22Rv1 (cell line): Measurements from ENCODE around the gene POLR3H.

Experiments used
- ZFX ChIP-seq: fragments of 450-650 bp; IDR thresholded peaks from 2 replicates; pipeline ENCODE4 v1.6.1; 2017; ENCODE audit warnings: antibody characterized with exemption, borderline replicate concordance
- TF ChIP-seq, protein P1 (sequence below): fragments of 450-650 bp; IDR thresholded peaks from 2 replicates; pipeline ENCODE4 v1.5.1; 2017; ENCODE audit warnings: mild to moderate bottlenecking

DNA sequence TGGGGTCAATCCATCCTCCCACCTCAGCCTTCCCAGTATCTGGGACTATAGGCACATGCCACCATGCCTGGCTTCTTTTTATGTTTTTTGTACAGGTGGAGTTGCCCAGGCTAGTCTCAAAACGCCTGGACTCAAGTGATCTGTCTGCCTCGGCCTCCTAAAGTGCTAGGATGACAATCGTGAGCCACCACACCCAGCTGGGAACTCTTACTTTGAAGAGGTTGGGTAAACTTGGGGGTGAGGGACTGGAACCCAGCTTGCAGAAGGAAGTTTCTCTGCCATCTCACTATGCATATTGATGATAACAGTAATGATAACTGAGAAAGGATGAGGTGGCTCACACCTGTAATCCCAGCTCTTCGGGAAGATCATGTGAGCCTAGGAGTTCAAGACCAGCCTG lies 39.5 kb downstream of the POLR3H start:
- TF ChIP-seq, protein P1, sequence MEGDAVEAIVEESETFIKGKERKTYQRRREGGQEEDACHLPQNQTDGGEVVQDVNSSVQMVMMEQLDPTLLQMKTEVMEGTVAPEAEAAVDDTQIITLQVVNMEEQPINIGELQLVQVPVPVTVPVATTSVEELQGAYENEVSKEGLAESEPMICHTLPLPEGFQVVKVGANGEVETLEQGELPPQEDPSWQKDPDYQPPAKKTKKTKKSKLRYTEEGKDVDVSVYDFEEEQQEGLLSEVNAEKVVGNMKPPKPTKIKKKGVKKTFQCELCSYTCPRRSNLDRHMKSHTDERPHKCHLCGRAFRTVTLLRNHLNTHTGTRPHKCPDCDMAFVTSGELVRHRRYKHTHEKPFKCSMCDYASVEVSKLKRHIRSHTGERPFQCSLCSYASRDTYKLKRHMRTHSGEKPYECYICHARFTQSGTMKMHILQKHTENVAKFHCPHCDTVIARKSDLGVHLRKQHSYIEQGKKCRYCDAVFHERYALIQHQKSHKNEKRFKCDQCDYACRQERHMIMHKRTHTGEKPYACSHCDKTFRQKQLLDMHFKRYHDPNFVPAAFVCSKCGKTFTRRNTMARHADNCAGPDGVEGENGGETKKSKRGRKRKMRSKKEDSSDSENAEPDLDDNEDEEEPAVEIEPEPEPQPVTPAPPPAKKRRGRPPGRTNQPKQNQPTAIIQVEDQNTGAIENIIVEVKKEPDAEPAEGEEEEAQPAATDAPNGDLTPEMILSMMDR, result no peak
- no peak for TF ChIP-seq ZFX
